ENCODE measurements around the gene PLA2G2F. TPM values are rescaled to one million over a fixed set of nuclear protein-coding genes. Genes with fewer than 3 reads are reported as not detected.

PLA2G2F gene
- total RNA-seq, 1 donor from 2014 or later, result not detected

DNA sequence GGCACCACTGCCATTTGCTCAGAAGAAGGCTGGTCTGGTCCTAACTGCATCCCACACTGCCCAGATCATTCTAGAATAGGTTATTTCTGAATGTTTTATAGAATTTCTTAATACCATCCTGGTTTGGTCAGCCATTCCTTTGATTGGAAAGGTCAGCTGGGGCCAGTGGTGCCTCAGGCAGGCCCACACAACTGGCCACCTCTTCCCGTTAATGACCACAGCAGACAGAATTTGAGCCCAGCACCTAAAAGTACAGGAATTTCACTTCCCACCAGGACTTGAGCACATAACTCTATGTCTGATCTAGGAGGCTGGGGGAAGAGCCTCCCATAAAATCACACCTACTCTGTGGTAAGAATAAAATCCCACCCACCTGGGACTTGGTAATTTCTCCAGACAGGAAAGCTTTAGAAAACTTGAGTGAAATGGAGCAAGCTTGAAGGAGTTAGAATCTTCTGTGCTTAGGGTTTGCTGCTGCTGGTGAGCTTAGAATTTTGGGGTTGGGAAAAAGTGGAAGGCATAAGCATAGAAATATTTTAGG is 53.8 kb downstream of the PLA2G2F start:
- H3K36me3 ChIP-seq (ENCODE audit: control insufficient read depth in 3 of 3, insufficient read depth in 3 of 3, low read length in 3 of 3), result no peaks in the 10 kb centered on the region
- no peaks in the 10 kb centered on the region for H3K9me3 ChIP-seq (ENCODE audit: control insufficient read depth in 3 of 3, low read length in 3 of 3)
- H3K9ac ChIP-seq (ENCODE audit: low read depth in 1 of 3, low read length in 3 of 3), result no peak overlapping the region
- H3K4me3 ChIP-seq (ENCODE audit: low read length in 3 of 3), result no peak overlapping the region
- peaks cover 27 to 46% (median 41%) of the 10 kb centered on the region in 3 donors for H3K27me3 ChIP-seq (ENCODE audit: control insufficient read depth in 3 of 3, insufficient read depth in 3 of 3, low read length in 3 of 3)
- peaks cover 3 to 7% (median 5%) of the 10 kb centered on the region in 3 donors for H3K4me1 ChIP-seq (ENCODE audit: control insufficient read depth in 3 of 3, insufficient read depth in 3 of 3, low read length in 3 of 3)
- no peak overlapping the region for H3K27ac ChIP-seq (ENCODE audit: low read depth, low read length)

- Histone ChIP-seq H3K9me3 (ENCODE audit: control insufficient read depth in 3 of 3, low read length in 3 of 3) (no peaks in the 10 kb centered on the region), H3K36me3 (ENCODE audit: control insufficient read depth in 3 of 3, insufficient read depth in 3 of 3, low read length in 3 of 3) (no peaks in the 10 kb centered on the region), H3K4me3 (ENCODE audit: low read length in 3 of 3) (no peak overlapping the region), H3K27ac (ENCODE audit: low read depth, low read length) (no peak overlapping the region), H3K9ac (ENCODE audit: low read depth in 1 of 3, low read length in 3 of 3) (no peak overlapping the region), H3K4me1 (ENCODE audit: control insufficient read depth in 3 of 3, insufficient read depth in 3 of 3, low read length in 3 of 3) (peaks cover 4 to 7% (median 5%) of the 10 kb centered on the region in 3 donors), H3K27me3 (ENCODE audit: control insufficient read depth in 3 of 3, insufficient read depth in 3 of 3, low read length in 3 of 3) (peaks cover 18 to 34% (median 29%) of the 10 kb centered on the region in 3 donors)
Measured at GRCh38 chr1:20194224-20194623, 55.1 kb downstream of the PLA2G2F start.

GRCh38 chr1:20194757-20195461 is 55.8 kb downstream of the PLA2G2F start:
- H3K27me3 ChIP-seq (ENCODE audit: control insufficient read depth in 3 of 3, insufficient read depth in 3 of 3, low read length in 3 of 3), result peaks cover 17 to 28% (median 24%) of the 10 kb centered on the region in 3 donors
- no peak overlapping the region for H3K27ac ChIP-seq (ENCODE audit: low read depth, low read length)
- H3K9me3 ChIP-seq (ENCODE audit: control insufficient read depth in 3 of 3, low read length in 3 of 3), result no peaks in the 10 kb centered on the region
- H3K9ac ChIP-seq (ENCODE audit: low read depth in 1 of 3, low read length in 3 of 3), result peak overlapping the region in 1 of 3 donors; percentile 66
- H3K4me1 ChIP-seq (ENCODE audit: control insufficient read depth in 3 of 3, insufficient read depth in 3 of 3, low read length in 3 of 3), result peaks cover 5 to 7% (median 7%) of the 10 kb centered on the region in 3 donors
- no peaks in the 10 kb centered on the region for H3K36me3 ChIP-seq (ENCODE audit: control insufficient read depth in 3 of 3, insufficient read depth in 3 of 3, low read length in 3 of 3)
- peak overlapping the region; percentile 26 to 60 (median 30) for H3K4me3 ChIP-seq (ENCODE audit: low read length in 3 of 3)

- H3K27ac ChIP-seq (ENCODE audit: low read depth, low read length), result no peak overlapping the region
- H3K27me3 ChIP-seq (ENCODE audit: control insufficient read depth in 3 of 3, insufficient read depth in 3 of 3, low read length in 3 of 3), result peaks cover 16 to 28% (median 21%) of the 10 kb centered on the region in 3 donors
- H3K4me1 ChIP-seq (ENCODE audit: control insufficient read depth in 3 of 3, insufficient read depth in 3 of 3, low read length in 3 of 3), result peaks cover 5 to 7% (median 7%) of the 10 kb centered on the region in 3 donors
- H3K36me3 ChIP-seq (ENCODE audit: control insufficient read depth in 3 of 3, insufficient read depth in 3 of 3, low read length in 3 of 3), result no peaks in the 10 kb centered on the region
- H3K9ac ChIP-seq (ENCODE audit: low read depth in 1 of 3, low read length in 3 of 3), result peak overlapping the region in 1 of 3 donors; percentile 66
- no peaks in the 10 kb centered on the region for H3K9me3 ChIP-seq (ENCODE audit: control insufficient read depth in 3 of 3, low read length in 3 of 3)
- H3K4me3 ChIP-seq (ENCODE audit: low read length in 3 of 3), result no peak overlapping the region
Measured at GRCh38 chr1:20195462-20195780, 56.3 kb downstream of the PLA2G2F start.

GRCh38 chr1:20197329-20197791 is 58.2 kb downstream of the PLA2G2F start:
- Histone ChIP-seq H3K9ac (ENCODE audit: low read depth in 1 of 3, low read length in 3 of 3) (no peak overlapping the region), H3K27me3 (ENCODE audit: control insufficient read depth in 3 of 3, insufficient read depth in 3 of 3, low read length in 3 of 3) (peaks cover 7 to 21% (median 15%) of the 10 kb centered on the region in 3 donors), H3K27ac (ENCODE audit: low read depth, low read length) (no peak overlapping the region), H3K4me3 (ENCODE audit: low read length in 3 of 3) (no peak overlapping the region), H3K4me1 (ENCODE audit: control insufficient read depth in 3 of 3, insufficient read depth in 3 of 3, low read length in 3 of 3) (peaks cover 5 to 7% (median 7%) of the 10 kb centered on the region in 3 donors), H3K9me3 (ENCODE audit: control insufficient read depth in 3 of 3, low read length in 3 of 3) (no peaks in the 10 kb centered on the region), H3K36me3 (ENCODE audit: control insufficient read depth in 3 of 3, insufficient read depth in 3 of 3, low read length in 3 of 3) (no peaks in the 10 kb centered on the region)

- Histone ChIP-seq H3K9ac (ENCODE audit: low read depth in 1 of 3, low read length in 3 of 3) (no peak overlapping the region), H3K27ac (ENCODE audit: low read depth, low read length) (no peak overlapping the region), H3K27me3 (ENCODE audit: control insufficient read depth in 3 of 3, insufficient read depth in 3 of 3, low read length in 3 of 3) (peaks cover 7 to 13% (median 10%) of the 10 kb centered on the region in 3 donors)
Measured at GRCh38 chr1:20198296-20198695, 59.2 kb downstream of the PLA2G2F start.

DNA sequence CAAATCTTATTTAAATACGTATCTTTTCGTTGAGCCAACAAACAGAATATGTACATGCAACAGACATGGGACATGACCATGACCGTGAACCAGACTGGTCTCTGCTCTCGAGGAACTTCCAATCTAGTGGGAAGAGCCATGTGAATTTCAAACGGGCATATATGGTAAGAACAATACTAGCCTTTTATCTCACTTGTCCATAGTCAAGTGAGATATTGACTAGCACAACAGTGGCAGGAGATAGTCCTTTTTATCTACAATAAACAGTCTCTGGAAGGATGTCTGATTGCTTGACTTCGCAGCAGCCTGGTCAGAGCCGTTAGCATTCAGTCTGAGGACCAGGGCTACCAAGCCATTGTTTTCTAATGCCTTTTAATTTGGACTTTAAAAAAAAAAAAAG is 59.8 kb downstream of the PLA2G2F start:
- Histone ChIP-seq H3K27me3 (ENCODE audit: control insufficient read depth in 3 of 3, insufficient read depth in 3 of 3, low read length in 3 of 3) (peaks cover 7 to 10% (median 8%) of the 10 kb centered on the region in 3 donors), H3K4me1 (ENCODE audit: control insufficient read depth in 3 of 3, insufficient read depth in 3 of 3, low read length in 3 of 3) (peaks cover 5 to 7% (median 7%) of the 10 kb centered on the region in 3 donors), H3K9me3 (ENCODE audit: control insufficient read depth in 3 of 3, low read length in 3 of 3) (no peaks in the 10 kb centered on the region), H3K4me3 (ENCODE audit: low read length in 3 of 3) (no peak overlapping the region), H3K27ac (ENCODE audit: low read depth, low read length) (no peak overlapping the region), H3K36me3 (ENCODE audit: control insufficient read depth in 3 of 3, insufficient read depth in 3 of 3, low read length in 3 of 3) (no peaks in the 10 kb centered on the region), H3K9ac (ENCODE audit: low read depth in 1 of 3, low read length in 3 of 3) (no peak overlapping the region)

More at GRCh38 chr1:20198296-20198695, 59.2 kb downstream of the PLA2G2F start:
- Histone ChIP-seq H3K4me1 (ENCODE audit: control insufficient read depth in 3 of 3, insufficient read depth in 3 of 3, low read length in 3 of 3) (peaks cover 5 to 7% (median 7%) of the 10 kb centered on the region in 3 donors), H3K4me3 (ENCODE audit: low read length in 3 of 3) (no peak overlapping the region), H3K36me3 (ENCODE audit: control insufficient read depth in 3 of 3, insufficient read depth in 3 of 3, low read length in 3 of 3) (no peaks in the 10 kb centered on the region), H3K9me3 (ENCODE audit: control insufficient read depth in 3 of 3, low read length in 3 of 3) (no peaks in the 10 kb centered on the region)

DNA sequence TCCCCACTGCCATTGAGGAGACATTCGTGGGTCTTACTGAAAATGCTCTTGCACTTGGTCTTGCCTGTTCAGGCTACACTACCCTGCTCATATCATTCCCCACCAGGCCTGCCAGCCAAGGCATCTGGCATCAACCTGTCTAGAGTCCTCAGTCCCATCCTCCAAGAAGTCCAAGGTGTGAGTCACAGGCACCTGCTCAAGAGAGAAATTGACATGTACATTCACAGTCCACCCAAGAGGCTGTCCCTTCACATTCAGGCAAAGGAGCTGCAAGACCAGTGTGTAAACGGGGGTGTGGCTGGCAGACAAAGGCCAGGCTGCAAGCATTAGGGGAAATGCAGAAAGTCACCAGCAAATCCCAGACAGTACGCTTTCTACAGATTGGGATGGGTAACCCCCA is 60.3 kb downstream of the PLA2G2F start:
- peaks cover 5 to 7% (median 6%) of the 10 kb centered on the region in 3 donors for H3K4me1 ChIP-seq (ENCODE audit: control insufficient read depth in 3 of 3, insufficient read depth in 3 of 3, low read length in 3 of 3)
- H3K9me3 ChIP-seq (ENCODE audit: control insufficient read depth in 3 of 3, low read length in 3 of 3), result no peaks in the 10 kb centered on the region
- no peak overlapping the region for H3K27ac ChIP-seq (ENCODE audit: low read depth, low read length)
- H3K4me3 ChIP-seq (ENCODE audit: low read length in 3 of 3), result no peak overlapping the region
- peaks cover 7 to 10% (median 8%) of the 10 kb centered on the region in 3 donors for H3K27me3 ChIP-seq (ENCODE audit: control insufficient read depth in 3 of 3, insufficient read depth in 3 of 3, low read length in 3 of 3)
- no peak overlapping the region for H3K9ac ChIP-seq (ENCODE audit: low read depth in 1 of 3, low read length in 3 of 3)
- no peaks in the 10 kb centered on the region for H3K36me3 ChIP-seq (ENCODE audit: control insufficient read depth in 3 of 3, insufficient read depth in 3 of 3, low read length in 3 of 3)

DNA sequence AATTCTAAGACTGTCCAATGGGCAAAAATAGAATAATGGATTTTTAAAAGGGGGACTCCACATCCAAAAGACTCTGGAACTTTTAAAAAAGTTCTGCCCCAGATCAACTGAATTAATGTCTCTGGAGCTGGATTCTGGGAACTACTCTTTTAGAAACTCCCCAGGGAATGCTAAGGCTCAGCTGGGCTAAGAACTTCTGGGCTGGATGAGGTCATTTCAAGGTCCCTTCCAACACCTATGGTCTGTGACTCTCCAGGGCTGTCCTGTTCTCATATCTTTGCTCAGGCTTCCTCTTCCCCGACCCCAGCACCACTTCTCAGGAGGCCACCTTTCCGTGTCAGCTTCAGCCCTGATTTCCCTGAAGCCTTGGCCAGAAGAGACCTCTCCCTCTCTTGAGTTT is 60.7 kb downstream of the PLA2G2F start:
- Histone ChIP-seq H3K27ac (ENCODE audit: low read depth, low read length) (no peak overlapping the region), H3K4me3 (ENCODE audit: low read length in 3 of 3) (no peak overlapping the region), H3K27me3 (ENCODE audit: control insufficient read depth in 3 of 3, insufficient read depth in 3 of 3, low read length in 3 of 3) (peaks cover 7 to 10% (median 8%) of the 10 kb centered on the region in 3 donors), H3K9me3 (ENCODE audit: control insufficient read depth in 3 of 3, low read length in 3 of 3) (no peaks in the 10 kb centered on the region), H3K4me1 (ENCODE audit: control insufficient read depth in 3 of 3, insufficient read depth in 3 of 3, low read length in 3 of 3) (peaks cover 3 to 6% (median 4%) of the 10 kb centered on the region in 3 donors), H3K9ac (ENCODE audit: low read depth in 1 of 3, low read length in 3 of 3) (no peak overlapping the region), H3K36me3 (ENCODE audit: control insufficient read depth in 3 of 3, insufficient read depth in 3 of 3, low read length in 3 of 3) (no peaks in the 10 kb centered on the region)
